K562 (cell line): Measurements from ENCODE around the gene LITAF. TPM values are rescaled to one million over a fixed set of nuclear protein-coding genes. Genes with fewer than 3 reads are reported as not detected.

ENCODE experiments used
- FOXM1 ChIP-seq, 2 experiments: fragments of 450-650 bp in 1 of 2; sonication (generic) in 1 of 2; formaldehyde crosslinking in 1 of 2; IDR thresholded peaks; 2 replicates each; pipeline versions ENCODE4 v1.6.1 to v1.9.0; 2017 to 2022; ENCODE audit warnings: low read depth in 2 of 2, mild to moderate bottlenecking in 2 of 2, missing genetic modification reagents in 1 of 2, moderate library complexity in 1 of 2
- SIX5 ChIP-seq, 2 experiments: IDR thresholded peaks; 2 replicates each; pipeline ENCODE4 v1.6.1; 2011; ENCODE audit warnings: low read length in 2 of 2, borderline replicate concordance in 1 of 2, low read depth in 1 of 2, mild to moderate bottlenecking in 1 of 2, moderate library complexity in 1 of 2; ENCODE audit not compliant: insufficient read depth in 1 of 2
- TFAM ChIP-seq: fragments of 250-450 bp; sonication (Bioruptor Pico); conservative IDR thresholded peaks from 2 replicates; pipeline ENCODE4 v1.5.0; 2021; ENCODE audit warnings: mild to moderate bottlenecking, moderate library complexity
- polyA plus RNA-seq, 8 experiments: library from polyadenylated mRNA; depleted of rRNA in 4 of 8; stranded (reverse) in 5 of 8; unstranded in 3 of 8; fragments of >200 nt; fragmentation: Nextera tagmentation in 2 of 8; fragmentation: Illumina TruSeq in 1 of 8; extraction: Ambion mirVana in 2 of 8; extraction: Trizol in 1 of 8; gene quantifications; 2 replicates each; pipeline versions ENCODE4 v1.2.1 to v1.2.3, GENCODE V29; 2011 to 2014; ENCODE audit warnings: inconsistent platforms in 1 of 8, missing spikeins in 1 of 8
- total RNA-seq, 7 experiments: library from RNA; depleted of rRNA in 6 of 7; stranded (reverse); fragments of >200 nt in 6 of 7; fragmentation: Illumina TruSeq in 2 of 7; extraction: Trizol in 2 of 7; gene quantifications; 2 replicates each; pipeline versions ENCODE4 v1.2.1 to v1.2.3, GENCODE V29; 2011 to 2021; ENCODE audit warnings: low replicate concordance in 1 of 7
- TF ChIP-seq, protein P1 (sequence below): fragments of 450-650 bp; formaldehyde crosslinking; IDR thresholded peaks from 2 replicates; pipeline ENCODE4 v1.4.0; 2020; ENCODE audit warnings: mild to moderate bottlenecking, moderate library complexity
- TF ChIP-seq, protein P2 (sequence below): fragments of 450-650 bp; IDR thresholded peaks from 2 replicates; pipeline ENCODE4 v1.6.1; 2016; ENCODE audit warnings: mild to moderate bottlenecking, moderate library complexity
- TF ChIP-seq, protein P3 (sequence below): sonication (generic); formaldehyde crosslinking; IDR thresholded peaks from 2 replicates; pipeline ENCODE4 v1.8.0; 2022; ENCODE audit warnings: missing genetic modification reagents, mild to moderate bottlenecking, borderline replicate concordance
- TF ChIP-seq, protein P4 (sequence below): fragments of 250-450 bp; sonication (Bioruptor Pico); IDR thresholded peaks from 2 replicates; pipeline ENCODE4 v1.8.0; 2022; ENCODE audit warnings: moderate library complexity, mild to moderate bottlenecking, inconsistent platforms

The LITAF gene
- total and polyA plus RNA-seq, 9 of the 15 experiments (the other 6 are each of a cell fraction or from before 2014, with no cell fraction given) = 4.1 to 17.8 (median 11.9) TPM

DNA sequence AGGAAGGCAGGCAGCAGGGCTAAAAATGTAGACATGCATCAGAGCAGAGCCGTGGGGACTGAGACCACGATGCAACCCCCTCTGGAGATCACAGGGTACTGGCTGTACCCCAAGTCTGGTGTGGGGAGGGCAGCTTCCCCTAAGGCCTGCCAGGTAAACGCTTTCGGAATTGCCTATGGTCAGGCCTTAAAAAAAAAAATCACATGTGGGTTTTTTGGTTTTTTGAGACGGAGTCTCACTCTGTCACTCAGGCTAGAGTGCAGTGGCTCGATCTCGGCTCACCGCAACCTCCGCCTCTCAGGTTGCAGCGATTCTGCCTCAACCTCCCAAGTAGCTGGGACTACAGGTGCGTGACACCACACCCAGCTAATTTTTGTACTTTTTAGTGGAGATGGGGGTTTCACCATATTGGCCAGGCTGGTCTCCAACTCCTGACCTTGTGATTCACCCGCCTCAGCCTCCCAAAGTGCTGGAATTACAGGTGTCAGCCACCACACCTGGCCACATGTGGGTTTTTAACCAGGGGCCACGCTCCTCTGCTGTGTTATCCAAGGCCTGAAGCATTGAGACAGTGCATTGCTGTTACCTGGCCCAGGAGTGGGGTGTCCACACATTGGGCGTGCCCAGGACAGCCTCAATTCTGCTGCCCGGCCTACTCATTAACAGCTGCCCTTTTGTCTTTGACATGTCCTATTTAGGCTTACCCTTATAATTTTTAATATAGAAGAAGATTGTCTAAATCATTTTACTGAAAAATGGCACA is 50.4 kb downstream of the LITAF start (continued):
- TF ChIP-seq, protein P1, sequence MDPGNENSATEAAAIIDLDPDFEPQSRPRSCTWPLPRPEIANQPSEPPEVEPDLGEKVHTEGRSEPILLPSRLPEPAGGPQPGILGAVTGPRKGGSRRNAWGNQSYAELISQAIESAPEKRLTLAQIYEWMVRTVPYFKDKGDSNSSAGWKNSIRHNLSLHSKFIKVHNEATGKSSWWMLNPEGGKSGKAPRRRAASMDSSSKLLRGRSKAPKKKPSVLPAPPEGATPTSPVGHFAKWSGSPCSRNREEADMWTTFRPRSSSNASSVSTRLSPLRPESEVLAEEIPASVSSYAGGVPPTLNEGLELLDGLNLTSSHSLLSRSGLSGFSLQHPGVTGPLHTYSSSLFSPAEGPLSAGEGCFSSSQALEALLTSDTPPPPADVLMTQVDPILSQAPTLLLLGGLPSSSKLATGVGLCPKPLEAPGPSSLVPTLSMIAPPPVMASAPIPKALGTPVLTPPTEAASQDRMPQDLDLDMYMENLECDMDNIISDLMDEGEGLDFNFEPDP (CRISPR knock-in tag) = no peak
- TF ChIP-seq, protein P2, sequence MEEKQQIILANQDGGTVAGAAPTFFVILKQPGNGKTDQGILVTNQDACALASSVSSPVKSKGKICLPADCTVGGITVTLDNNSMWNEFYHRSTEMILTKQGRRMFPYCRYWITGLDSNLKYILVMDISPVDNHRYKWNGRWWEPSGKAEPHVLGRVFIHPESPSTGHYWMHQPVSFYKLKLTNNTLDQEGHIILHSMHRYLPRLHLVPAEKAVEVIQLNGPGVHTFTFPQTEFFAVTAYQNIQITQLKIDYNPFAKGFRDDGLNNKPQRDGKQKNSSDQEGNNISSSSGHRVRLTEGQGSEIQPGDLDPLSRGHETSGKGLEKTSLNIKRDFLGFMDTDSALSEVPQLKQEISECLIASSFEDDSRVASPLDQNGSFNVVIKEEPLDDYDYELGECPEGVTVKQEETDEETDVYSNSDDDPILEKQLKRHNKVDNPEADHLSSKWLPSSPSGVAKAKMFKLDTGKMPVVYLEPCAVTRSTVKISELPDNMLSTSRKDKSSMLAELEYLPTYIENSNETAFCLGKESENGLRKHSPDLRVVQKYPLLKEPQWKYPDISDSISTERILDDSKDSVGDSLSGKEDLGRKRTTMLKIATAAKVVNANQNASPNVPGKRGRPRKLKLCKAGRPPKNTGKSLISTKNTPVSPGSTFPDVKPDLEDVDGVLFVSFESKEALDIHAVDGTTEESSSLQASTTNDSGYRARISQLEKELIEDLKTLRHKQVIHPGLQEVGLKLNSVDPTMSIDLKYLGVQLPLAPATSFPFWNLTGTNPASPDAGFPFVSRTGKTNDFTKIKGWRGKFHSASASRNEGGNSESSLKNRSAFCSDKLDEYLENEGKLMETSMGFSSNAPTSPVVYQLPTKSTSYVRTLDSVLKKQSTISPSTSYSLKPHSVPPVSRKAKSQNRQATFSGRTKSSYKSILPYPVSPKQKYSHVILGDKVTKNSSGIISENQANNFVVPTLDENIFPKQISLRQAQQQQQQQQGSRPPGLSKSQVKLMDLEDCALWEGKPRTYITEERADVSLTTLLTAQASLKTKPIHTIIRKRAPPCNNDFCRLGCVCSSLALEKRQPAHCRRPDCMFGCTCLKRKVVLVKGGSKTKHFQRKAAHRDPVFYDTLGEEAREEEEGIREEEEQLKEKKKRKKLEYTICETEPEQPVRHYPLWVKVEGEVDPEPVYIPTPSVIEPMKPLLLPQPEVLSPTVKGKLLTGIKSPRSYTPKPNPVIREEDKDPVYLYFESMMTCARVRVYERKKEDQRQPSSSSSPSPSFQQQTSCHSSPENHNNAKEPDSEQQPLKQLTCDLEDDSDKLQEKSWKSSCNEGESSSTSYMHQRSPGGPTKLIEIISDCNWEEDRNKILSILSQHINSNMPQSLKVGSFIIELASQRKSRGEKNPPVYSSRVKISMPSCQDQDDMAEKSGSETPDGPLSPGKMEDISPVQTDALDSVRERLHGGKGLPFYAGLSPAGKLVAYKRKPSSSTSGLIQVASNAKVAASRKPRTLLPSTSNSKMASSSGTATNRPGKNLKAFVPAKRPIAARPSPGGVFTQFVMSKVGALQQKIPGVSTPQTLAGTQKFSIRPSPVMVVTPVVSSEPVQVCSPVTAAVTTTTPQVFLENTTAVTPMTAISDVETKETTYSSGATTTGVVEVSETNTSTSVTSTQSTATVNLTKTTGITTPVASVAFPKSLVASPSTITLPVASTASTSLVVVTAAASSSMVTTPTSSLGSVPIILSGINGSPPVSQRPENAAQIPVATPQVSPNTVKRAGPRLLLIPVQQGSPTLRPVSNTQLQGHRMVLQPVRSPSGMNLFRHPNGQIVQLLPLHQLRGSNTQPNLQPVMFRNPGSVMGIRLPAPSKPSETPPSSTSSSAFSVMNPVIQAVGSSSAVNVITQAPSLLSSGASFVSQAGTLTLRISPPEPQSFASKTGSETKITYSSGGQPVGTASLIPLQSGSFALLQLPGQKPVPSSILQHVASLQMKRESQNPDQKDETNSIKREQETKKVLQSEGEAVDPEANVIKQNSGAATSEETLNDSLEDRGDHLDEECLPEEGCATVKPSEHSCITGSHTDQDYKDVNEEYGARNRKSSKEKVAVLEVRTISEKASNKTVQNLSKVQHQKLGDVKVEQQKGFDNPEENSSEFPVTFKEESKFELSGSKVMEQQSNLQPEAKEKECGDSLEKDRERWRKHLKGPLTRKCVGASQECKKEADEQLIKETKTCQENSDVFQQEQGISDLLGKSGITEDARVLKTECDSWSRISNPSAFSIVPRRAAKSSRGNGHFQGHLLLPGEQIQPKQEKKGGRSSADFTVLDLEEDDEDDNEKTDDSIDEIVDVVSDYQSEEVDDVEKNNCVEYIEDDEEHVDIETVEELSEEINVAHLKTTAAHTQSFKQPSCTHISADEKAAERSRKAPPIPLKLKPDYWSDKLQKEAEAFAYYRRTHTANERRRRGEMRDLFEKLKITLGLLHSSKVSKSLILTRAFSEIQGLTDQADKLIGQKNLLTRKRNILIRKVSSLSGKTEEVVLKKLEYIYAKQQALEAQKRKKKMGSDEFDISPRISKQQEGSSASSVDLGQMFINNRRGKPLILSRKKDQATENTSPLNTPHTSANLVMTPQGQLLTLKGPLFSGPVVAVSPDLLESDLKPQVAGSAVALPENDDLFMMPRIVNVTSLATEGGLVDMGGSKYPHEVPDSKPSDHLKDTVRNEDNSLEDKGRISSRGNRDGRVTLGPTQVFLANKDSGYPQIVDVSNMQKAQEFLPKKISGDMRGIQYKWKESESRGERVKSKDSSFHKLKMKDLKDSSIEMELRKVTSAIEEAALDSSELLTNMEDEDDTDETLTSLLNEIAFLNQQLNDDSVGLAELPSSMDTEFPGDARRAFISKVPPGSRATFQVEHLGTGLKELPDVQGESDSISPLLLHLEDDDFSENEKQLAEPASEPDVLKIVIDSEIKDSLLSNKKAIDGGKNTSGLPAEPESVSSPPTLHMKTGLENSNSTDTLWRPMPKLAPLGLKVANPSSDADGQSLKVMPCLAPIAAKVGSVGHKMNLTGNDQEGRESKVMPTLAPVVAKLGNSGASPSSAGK = no peak
- TF ChIP-seq, protein P3, sequence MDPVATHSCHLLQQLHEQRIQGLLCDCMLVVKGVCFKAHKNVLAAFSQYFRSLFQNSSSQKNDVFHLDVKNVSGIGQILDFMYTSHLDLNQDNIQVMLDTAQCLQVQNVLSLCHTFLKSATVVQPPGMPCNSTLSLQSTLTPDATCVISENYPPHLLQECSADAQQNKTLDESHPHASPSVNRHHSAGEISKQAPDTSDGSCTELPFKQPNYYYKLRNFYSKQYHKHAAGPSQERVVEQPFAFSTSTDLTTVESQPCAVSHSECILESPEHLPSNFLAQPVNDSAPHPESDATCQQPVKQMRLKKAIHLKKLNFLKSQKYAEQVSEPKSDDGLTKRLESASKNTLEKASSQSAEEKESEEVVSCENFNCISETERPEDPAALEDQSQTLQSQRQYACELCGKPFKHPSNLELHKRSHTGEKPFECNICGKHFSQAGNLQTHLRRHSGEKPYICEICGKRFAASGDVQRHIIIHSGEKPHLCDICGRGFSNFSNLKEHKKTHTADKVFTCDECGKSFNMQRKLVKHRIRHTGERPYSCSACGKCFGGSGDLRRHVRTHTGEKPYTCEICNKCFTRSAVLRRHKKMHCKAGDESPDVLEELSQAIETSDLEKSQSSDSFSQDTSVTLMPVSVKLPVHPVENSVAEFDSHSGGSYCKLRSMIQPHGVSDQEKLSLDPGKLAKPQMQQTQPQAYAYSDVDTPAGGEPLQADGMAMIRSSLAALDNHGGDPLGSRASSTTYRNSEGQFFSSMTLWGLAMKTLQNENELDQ (CRISPR knock-in tag) = no peak
- no peak for TF ChIP-seq FOXM1 (IDR thresholded peaks at IDR 0.05; ENCODE audit: low read depth)
- TF ChIP-seq FOXM1 (CRISPR knock-in tag; IDR thresholded peaks at IDR 0.05; ENCODE audit: low read depth) = no peak
- TF ChIP-seq, protein P4, sequence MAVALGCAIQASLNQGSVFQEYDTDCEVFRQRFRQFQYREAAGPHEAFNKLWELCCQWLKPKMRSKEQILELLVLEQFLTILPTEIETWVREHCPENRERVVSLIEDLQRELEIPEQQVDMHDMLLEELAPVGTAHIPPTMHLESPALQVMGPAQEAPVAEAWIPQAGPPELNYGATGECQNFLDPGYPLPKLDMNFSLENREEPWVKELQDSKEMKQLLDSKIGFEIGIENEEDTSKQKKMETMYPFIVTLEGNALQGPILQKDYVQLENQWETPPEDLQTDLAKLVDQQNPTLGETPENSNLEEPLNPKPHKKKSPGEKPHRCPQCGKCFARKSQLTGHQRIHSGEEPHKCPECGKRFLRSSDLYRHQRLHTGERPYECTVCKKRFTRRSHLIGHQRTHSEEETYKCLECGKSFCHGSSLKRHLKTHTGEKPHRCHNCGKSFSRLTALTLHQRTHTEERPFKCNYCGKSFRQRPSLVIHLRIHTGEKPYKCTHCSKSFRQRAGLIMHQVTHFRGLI (CRISPR knock-in tag) = no peak
- TF ChIP-seq SIX5 (IDR thresholded peaks at IDR 0.05; ENCODE audit: borderline replicate concordance in 1 of 2, insufficient read depth in 1 of 2, low read depth in 1 of 2, low read length in 2 of 2) = no peak
- TF ChIP-seq TFAM (CRISPR knock-in tag) = no peak
